Colon (tissue), 2 donors: ENCODE measurements around the gene RNF25.
"Not testable (repeated sequence)": the region's sequence is repeated elsewhere in the genome, so short reads cannot be mapped to it uniquely, and the experiment has no call there.

Experiments used
- FAIRE-seq: peaks from 2 replicates; lab custom pipeline; 2012; peaks lifted over from hg19 to GRCh38; lab: Jason Lieb, UNC
- donor health status: control.
- donor health status: control.

RNF25 gene

GRCh38 chr2:218671654-218672566, at the start of gene RNF25, which contains the start of gene STK36:
Gene RNF25 (minus strand): TSS chr2:218672002. CDS start chr2:218671970, 32 bp downstream.
Gene STK36 (plus strand): TSS chr2:218672086. CDS start chr2:218672830, 744 bp downstream.
- FAIRE-seq = no peak

DNA sequence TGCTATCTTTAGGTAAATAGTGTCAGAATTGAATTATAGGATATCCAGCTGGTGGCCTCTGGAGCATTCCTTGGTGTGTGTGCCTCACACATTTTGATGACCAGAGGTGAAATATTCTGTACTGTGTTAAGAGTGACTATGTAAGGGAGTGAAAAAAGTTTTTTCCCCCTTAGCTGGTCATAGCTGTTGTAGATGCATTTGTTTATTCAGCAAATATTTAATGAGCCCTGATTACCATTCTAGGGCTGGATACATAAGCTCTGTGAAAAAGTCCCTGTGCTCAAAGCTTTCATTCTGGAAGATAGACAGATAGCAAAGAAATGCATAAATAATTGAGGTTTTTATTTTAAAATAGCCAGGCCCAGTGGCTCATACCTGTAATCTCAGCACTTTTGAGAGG, 49.7 kb upstream of the RNF25 start:
- no peak for FAIRE-seq

DNA sequence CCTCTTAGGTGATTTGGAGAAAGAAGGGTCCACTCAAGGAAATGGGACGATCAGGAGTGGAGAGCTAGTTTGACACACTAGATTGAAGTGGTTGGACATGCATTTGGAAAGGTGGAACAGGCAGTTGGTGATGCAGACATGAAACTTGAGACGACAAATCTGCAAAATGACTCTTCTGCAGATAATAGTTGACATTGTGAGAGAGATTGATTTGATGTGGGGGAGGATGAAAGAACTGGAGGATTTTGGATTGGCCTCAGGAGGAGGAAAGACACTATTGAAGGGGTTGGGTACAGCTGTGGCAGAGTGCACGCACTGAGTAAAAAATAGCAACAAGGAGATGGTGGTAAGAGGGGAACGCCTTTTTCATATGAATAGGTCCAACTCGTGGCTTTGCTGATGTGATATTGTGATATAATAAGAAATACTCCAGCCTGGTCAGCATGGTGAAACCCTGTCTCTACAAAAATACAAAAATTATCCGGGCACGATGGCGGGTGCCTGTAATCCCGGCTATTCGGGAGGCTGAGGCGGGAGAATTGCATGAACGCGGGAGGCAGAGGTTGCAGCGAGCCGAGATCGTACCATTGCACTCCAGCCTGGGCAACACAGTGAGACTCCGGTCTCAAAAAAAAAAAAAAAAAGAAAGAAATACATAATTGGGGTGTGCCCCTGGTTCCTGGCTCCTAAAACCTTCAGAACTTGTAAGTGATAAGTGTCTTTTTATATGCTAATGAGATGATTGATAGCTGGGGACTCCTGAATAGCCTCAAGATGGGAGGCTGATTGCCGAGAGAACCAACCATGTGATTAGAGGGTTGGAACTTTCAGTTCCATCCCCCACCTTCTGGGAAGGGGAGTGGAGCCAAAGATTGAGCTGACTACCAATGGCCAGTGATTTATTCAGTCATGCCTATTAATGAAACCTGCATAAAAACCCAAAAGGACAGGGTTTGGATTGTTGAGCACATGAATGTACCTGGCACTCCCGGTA, 48.5 kb upstream of the RNF25 start:
- FAIRE-seq = no peak

- FAIRE-seq = no peak
Measured at GRCh38 chr2:218719457-218719856, 47.7 kb upstream of the RNF25 start.

DNA sequence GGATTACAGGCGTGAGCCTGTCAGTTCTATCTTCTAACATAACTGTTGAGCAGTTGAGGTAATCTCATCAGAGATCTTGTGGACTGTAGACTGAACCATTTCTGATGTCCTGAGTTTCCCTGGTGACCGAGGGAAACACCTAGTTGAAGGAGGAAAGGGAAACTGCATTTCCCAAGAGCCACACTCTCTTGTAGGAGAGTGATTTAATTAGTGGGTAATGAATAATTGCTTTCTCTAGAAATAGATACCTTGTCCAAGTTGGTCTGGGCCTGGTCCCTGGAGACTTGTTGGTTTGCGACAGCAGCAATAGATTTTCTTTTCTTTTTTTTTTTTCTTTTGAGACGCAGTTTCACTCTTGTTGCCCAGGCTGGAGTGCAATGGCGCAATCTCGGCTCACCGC, 46.3 kb upstream of the RNF25 start:
- no peak for FAIRE-seq

- no peak for FAIRE-seq
Measured at GRCh38 chr2:218717262-218717661, 45.5 kb upstream of the RNF25 start.

- FAIRE-seq = no peak
Measured at GRCh38 chr2:218716070-218716469, 44.3 kb upstream of the RNF25 start.

GRCh38 chr2:218713922-218714321, 42.1 kb upstream of the RNF25 start:
- no peak for FAIRE-seq

GRCh38 chr2:218711550-218711929, 39.7 kb upstream of the RNF25 start:
- FAIRE-seq = no peak

- no peak for FAIRE-seq
Measured at GRCh38 chr2:218710687-218711549, 39.1 kb upstream of the RNF25 start, which contains the start of gene TTLL4. Gene TTLL4 (plus strand): TSS chr2:218710835. CDS start chr2:218737677, 26,842 bp downstream.

DNA sequence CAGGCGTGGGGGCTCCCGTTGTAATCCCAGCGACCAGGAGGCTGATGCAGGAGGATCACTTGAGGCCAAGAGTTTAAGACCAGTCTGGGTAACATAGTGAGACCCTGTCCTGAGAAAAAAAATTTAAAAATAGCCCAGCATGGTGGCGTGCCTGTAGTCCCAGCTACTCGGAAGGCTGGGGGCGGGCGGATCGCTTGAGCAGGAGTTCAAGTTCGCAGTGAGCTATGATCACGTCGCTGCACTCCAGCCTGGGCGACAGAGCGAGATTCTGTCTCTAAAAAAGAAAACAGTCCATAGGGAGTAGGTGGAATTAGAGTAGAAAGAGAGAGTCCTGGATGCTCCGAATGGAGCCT, 38.5 kb upstream of the RNF25 start:
- FAIRE-seq = no peak

DNA sequence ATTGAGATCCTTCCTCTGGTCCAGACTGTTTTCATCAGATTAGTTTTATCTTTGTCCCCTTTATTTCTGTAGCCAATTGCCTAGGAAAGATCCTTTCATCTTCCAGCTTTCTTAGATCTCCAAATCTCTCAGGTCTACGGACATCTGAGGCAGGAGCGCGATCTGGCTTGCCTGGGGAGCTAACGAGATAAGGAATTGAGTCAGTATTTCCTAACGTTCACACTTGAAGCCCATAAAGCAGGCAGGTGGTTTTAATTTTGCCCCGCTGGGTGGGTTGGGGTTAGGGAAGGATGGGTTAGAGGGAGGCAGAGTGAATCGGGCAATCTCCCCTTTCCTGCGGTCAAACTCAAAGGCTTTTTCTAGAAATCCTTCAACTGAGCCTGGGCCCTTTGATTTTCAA, 38.1 kb upstream of the RNF25 start:
- no peak for FAIRE-seq

- FAIRE-seq = no peak
Measured at GRCh38 chr2:218708086-218708485, 36.3 kb upstream of the RNF25 start.

GRCh38 chr2:218703341-218703740, 31.5 kb upstream of the RNF25 start:
- FAIRE-seq = no peak

DNA sequence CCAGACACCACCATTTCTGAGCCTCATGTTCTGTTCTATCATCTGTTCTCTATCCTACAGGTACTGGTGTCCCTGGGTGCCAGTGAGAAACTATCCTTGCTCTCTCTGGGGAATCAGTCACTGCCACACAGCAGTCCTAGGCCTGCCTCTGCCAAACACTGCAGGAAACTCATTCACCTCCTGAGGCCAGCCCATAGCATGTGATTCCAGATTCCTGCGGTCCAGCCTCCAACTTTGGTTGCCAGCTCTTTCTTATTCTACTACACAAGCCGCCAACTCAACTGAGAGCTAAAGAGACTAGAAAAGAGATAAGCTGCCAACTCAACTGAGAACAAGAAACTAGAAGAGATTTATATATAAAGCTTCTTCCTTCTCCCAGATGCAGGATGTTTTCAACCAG, 30.0 kb upstream of the RNF25 start:
- no peak for FAIRE-seq

DNA sequence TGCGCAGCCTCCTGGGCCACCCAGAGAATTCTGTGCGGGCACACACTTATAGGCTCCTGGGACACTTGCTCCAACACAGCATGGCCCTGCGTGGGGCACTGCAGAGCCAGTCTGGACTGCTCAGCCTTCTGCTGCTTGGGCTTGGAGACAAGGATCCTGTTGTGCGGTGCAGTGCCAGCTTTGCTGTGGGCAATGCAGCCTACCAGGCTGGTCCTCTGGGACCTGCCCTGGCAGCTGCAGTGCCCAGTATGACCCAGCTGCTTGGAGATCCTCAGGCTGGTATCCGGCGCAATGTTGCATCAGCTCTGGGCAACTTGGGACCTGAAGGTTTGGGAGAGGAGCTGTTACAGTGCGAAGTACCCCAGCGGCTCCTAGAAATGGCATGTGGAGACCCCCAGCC, 27.1 kb upstream of the RNF25 start:
- no peak for FAIRE-seq

DNA sequence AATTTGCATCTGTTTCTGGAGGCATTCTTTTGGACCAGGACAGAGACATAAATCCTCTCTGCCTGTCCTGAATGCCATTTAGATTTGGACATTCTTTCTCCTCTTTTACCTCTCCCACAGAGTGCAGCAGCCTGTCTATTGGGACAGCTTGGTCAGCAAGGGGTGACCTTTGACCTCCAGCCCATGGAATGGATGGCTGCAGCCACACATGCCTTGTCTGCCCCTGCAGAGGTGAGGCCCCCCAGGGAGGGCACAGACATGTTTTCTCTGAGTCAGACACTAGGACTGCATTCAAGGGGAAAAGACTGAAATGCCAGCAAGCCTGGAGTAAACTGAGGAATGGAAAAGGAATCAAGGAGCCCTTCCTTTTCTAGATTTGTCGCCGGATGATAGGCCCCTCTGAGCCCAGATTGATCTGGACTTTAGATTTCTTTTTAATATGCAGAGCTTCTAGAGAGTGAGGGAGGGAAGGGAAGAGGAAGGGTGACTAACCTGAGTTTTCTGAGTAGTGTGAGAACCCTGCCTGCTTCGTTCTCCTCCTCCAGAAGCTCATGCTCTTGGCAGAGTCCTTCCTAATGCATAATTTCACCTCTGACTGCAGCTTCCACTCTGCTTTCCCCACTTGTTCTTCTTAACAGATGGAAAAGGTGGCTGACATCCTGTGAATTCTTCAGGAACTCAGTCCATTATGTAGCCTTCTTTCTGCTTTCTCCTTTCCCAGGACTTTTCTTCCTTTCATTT, 22.8 kb upstream of the RNF25 start:
- no peak for FAIRE-seq

DNA sequence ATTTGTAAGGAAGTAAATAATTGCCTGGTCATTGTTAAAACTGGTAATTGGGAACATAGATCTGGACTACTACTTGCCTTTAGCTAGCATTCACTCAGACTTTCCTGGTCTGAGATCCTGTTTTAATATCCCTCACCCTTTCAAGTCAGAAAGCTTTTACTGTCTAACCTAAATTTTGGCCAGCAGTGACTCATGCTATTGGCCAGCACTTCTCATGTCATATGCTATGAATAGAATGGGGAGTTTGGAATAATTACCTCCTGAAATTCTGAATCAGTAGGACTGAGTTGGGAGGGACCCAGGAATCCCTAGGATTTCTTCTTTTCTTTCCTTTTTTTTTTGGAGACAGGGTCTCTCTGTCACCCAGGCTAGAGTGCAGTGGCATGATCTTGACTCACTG, 19.4 kb upstream of the RNF25 start:
- no peak for FAIRE-seq

DNA sequence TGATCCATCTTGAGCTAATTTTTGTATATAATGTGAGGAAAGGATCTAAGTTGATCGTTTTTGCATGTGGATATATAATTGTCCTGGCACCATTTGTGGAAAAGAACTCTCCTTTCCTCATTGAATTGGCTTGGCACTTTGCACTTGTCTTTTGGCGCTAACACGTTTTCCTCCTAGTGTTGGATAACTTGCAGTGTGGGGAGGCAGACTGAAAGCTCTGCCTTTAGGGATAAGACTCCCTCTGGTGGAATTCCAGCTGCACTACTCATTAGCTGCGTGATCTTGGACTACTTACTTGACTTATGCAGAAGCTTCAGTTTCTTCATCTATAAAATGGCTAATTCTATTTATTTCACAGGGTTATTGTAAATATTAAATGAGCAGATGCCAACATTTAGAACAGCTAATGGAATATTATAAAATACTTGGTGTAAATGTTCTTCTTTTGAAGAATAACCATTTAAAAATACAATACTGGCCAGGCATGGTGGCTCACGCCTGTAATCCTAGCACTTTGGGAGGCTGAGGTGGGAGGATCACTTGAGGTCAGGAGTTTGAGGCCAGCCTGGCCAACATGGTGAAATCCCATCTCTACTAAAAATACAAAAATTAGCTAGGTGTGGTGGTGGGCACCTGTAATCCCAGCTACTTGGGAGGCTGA, 15.7 kb upstream of the RNF25 start:
- not testable (repeated sequence) for FAIRE-seq

DNA sequence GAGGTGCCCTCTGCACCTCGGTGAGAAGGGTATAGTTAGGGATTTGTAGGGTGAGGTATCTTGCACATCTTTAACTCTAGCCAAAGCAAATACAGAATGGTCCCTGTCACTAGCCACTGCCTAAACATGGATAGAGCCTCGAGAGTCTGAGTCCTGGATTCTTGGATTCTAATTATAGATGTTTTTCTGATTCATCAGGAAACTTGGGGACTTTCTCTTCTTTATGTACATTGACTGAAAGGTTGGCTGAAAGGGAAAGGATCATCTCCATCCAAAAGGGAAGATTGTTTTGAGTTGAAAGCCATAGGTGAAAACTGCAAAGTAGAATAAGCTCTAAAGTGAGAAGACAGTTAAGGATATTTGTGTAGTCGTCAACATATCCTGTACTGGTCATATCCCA, 8.3 kb upstream of the RNF25 start:
- FAIRE-seq = no peak

DNA sequence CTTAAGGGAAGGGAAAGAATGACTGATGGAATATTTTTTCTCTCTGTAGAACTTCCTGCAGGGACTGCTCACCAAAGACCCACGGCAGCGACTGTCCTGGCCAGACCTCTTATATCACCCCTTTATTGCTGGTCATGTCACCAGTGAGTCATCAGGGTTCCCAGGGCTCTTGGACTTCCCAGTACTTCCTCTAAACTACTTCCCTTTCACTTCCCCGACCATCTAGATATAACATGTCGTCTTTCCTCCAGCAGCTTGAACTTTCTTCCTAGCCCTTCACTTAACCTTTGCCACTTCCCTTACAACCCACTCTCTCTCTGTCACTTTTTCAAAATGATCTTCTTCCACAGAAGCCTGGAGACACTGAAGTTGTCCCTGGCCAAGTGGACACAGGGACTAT, 7.3 kb upstream of the RNF25 start:
- no peak for FAIRE-seq
